ENCODE results near the gene SLC39A9. TPM values are rescaled to one million over a fixed set of nuclear protein-coding genes. Genes with fewer than 3 reads are reported as not detected.
"Not testable (repeated sequence)": the region's sequence is repeated elsewhere in the genome, so short reads cannot be mapped to it uniquely, and the experiment has no call there.

The SLC39A9 gene
- total and polyA plus RNA-seq, 4 donors: 28.7 to 140 (median 43.1) TPM

DNA sequence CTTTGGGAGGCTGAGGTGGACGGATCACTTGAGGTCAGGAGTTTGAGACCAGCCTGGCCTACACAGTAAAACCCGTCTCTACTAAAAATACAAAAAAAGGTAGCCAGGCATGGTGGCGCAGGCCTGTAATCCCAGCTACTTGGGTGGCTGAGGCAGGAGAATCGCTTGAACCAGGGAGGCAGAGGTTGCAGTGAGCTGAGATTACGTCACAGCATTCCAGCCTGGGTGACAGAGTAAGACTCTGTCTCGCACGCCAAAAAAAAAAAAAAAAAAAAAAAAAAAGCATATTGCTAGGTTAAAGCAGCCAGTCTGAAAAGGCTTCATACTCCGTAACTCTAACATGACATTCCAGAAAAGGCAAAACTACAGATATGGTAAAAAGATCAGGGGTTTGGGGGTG lies 7.1 kb upstream of the SLC39A9 start:
- H3K27me3 ChIP-seq (ENCODE audit: control insufficient read depth in 4 of 4, insufficient read depth in 4 of 4, low read length in 3 of 4); H3K27ac ChIP-seq (ENCODE audit: low read depth in 1 of 2, low read length in 2 of 2); H3K4me3 ChIP-seq (ENCODE audit: low read depth in 1 of 3, low read length in 3 of 3); H3K4me1 ChIP-seq (ENCODE audit: control insufficient read depth in 4 of 4, insufficient read depth in 4 of 4, low read length in 3 of 4); DNase-seq (ENCODE audit: low spot score); H3K9me3 ChIP-seq (ENCODE audit: control insufficient read depth in 4 of 4, low read length in 3 of 4); H3K9ac ChIP-seq (ENCODE audit: low read depth in 1 of 2, low read length in 2 of 2): not testable (repeated sequence)
- peaks cover 12 to 69% (median 47%) of the 10 kb centered on the region in 4 donors for H3K36me3 ChIP-seq (ENCODE audit: control insufficient read depth in 4 of 4, insufficient read depth in 3 of 4, low read depth in 1 of 4, low read length in 3 of 4)
- 87% methylated on average over 8 of the region's 8 CpGs for WGBS

DNA sequence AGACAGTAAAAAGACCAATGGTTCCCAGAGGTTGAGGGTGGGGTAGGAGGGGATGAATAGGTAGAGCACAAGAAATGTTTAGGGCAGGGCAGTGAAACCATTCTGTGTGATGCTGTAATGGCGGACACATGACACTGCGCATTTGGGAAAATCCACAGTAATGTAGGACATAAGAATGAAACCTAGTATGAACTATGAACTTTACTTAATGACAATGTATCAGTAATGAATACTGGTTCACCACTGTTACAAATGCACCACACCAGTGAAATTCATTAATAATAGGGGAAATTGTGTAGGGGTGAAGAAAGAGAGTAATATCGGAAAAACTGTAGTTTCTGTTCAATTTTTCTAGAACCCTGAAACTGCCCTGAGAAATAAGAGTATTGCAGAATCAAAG lies 6.0 kb upstream of the SLC39A9 start:
- H3K4me1 ChIP-seq (ENCODE audit: control insufficient read depth in 4 of 4, insufficient read depth in 4 of 4, low read length in 3 of 4): peaks cover 0 to 11% (median 8%) of the 10 kb centered on the region in 4 donors

GRCh38 chr14:69395929-69396328 lies 2.6 kb upstream of the SLC39A9 start:
- Histone ChIP-seq H3K36me3 (ENCODE audit: control insufficient read depth in 4 of 4, insufficient read depth in 3 of 4, low read depth in 1 of 4, low read length in 3 of 4) (peaks cover 9 to 45% (median 35%) of the 10 kb centered on the region in 4 donors), H3K9me3 (ENCODE audit: control insufficient read depth in 4 of 4, low read length in 3 of 4) (no peaks in the 10 kb centered on the region), H3K9ac (ENCODE audit: low read depth in 1 of 2, low read length in 2 of 2) (no peak overlapping the region), H3K4me1 (ENCODE audit: control insufficient read depth in 4 of 4, insufficient read depth in 4 of 4, low read length in 3 of 4) (peaks cover 3 to 33% (median 28%) of the 10 kb centered on the region in 4 donors), H3K27me3 (ENCODE audit: control insufficient read depth in 4 of 4, insufficient read depth in 4 of 4, low read length in 3 of 4) (no peaks in the 10 kb centered on the region), H3K27ac (ENCODE audit: low read depth in 1 of 2, low read length in 2 of 2) (no peak overlapping the region), H3K4me3 (ENCODE audit: low read depth in 1 of 3, low read length in 3 of 3) (no peak overlapping the region)
- WGBS: 90% methylated on average over 4 of the region's 4 CpGs
- no peak for DNase-seq (ENCODE audit: low spot score)
- no peak for TF ChIP-seq ZBTB33 (IDR thresholded peaks at IDR 0.05)
- no peak for TF ChIP-seq GABPA (IDR thresholded peaks at IDR 0.05 in 1 of 2, conservative IDR thresholded peaks at IDR 0.05 in 1 of 2)
- TF ChIP-seq RAD21 (IDR thresholded peaks at IDR 0.05): no peak
- TF ChIP-seq SP1 (IDR thresholded peaks at IDR 0.05): no peak
- no peak for TF ChIP-seq FOXA1 (IDR thresholded peaks at IDR 0.05)
- TF ChIP-seq NR2F2 (IDR thresholded peaks at IDR 0.05): no peak
- TF ChIP-seq HNF4G (IDR thresholded peaks at IDR 0.05): no peak
- no peak for TF ChIP-seq JUND (IDR thresholded peaks at IDR 0.05)
- no peak for TF ChIP-seq TAF1 (conservative IDR thresholded peaks at IDR 0.05)

More for the DNA sequence above, 6.0 kb upstream of the SLC39A9 start:
- H3K9me3 ChIP-seq (ENCODE audit: control insufficient read depth in 4 of 4, low read length in 3 of 4): no peaks in the 10 kb centered on the region
- no peak for TF ChIP-seq YY1 (IDR thresholded peaks at IDR 0.05)
- no peak for TF ChIP-seq FOXA1 (IDR thresholded peaks at IDR 0.05)
- no peak for TF ChIP-seq MAX (IDR thresholded peaks at IDR 0.05)
- no peak for TF ChIP-seq EGR1 (IDR thresholded peaks at IDR 0.05; ENCODE audit: low read depth in 2 of 2)
- no peak for TF ChIP-seq GABPA (IDR thresholded peaks at IDR 0.05 in 1 of 2, conservative IDR thresholded peaks at IDR 0.05 in 1 of 2)
- TF ChIP-seq HNF4G (IDR thresholded peaks at IDR 0.05): no peak
- TF ChIP-seq RXRA (IDR thresholded peaks at IDR 0.05): no peak
- TF ChIP-seq, protein P1, sequence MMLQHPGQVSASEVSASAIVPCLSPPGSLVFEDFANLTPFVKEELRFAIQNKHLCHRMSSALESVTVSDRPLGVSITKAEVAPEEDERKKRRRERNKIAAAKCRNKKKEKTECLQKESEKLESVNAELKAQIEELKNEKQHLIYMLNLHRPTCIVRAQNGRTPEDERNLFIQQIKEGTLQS (IDR thresholded peaks at IDR 0.05): no peak
- TF ChIP-seq, protein P2, sequence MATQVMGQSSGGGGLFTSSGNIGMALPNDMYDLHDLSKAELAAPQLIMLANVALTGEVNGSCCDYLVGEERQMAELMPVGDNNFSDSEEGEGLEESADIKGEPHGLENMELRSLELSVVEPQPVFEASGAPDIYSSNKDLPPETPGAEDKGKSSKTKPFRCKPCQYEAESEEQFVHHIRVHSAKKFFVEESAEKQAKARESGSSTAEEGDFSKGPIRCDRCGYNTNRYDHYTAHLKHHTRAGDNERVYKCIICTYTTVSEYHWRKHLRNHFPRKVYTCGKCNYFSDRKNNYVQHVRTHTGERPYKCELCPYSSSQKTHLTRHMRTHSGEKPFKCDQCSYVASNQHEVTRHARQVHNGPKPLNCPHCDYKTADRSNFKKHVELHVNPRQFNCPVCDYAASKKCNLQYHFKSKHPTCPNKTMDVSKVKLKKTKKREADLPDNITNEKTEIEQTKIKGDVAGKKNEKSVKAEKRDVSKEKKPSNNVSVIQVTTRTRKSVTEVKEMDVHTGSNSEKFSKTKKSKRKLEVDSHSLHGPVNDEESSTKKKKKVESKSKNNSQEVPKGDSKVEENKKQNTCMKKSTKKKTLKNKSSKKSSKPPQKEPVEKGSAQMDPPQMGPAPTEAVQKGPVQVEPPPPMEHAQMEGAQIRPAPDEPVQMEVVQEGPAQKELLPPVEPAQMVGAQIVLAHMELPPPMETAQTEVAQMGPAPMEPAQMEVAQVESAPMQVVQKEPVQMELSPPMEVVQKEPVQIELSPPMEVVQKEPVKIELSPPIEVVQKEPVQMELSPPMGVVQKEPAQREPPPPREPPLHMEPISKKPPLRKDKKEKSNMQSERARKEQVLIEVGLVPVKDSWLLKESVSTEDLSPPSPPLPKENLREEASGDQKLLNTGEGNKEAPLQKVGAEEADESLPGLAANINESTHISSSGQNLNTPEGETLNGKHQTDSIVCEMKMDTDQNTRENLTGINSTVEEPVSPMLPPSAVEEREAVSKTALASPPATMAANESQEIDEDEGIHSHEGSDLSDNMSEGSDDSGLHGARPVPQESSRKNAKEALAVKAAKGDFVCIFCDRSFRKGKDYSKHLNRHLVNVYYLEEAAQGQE (IDR thresholded peaks at IDR 0.05): no peak
- TF ChIP-seq RAD21 (IDR thresholded peaks at IDR 0.05): no peak
- TF ChIP-seq, protein P3, sequence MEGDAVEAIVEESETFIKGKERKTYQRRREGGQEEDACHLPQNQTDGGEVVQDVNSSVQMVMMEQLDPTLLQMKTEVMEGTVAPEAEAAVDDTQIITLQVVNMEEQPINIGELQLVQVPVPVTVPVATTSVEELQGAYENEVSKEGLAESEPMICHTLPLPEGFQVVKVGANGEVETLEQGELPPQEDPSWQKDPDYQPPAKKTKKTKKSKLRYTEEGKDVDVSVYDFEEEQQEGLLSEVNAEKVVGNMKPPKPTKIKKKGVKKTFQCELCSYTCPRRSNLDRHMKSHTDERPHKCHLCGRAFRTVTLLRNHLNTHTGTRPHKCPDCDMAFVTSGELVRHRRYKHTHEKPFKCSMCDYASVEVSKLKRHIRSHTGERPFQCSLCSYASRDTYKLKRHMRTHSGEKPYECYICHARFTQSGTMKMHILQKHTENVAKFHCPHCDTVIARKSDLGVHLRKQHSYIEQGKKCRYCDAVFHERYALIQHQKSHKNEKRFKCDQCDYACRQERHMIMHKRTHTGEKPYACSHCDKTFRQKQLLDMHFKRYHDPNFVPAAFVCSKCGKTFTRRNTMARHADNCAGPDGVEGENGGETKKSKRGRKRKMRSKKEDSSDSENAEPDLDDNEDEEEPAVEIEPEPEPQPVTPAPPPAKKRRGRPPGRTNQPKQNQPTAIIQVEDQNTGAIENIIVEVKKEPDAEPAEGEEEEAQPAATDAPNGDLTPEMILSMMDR (IDR thresholded peaks at IDR 0.05; ENCODE audit: low read depth, low read length, missing input control): no peak
- TF ChIP-seq FOXA2 (IDR thresholded peaks at IDR 0.05): no peak
- no peak for DNase-seq (ENCODE audit: low spot score)
- H3K27me3 ChIP-seq (ENCODE audit: control insufficient read depth in 4 of 4, insufficient read depth in 4 of 4, low read length in 3 of 4): no peaks in the 10 kb centered on the region
- H3K4me3 ChIP-seq (ENCODE audit: low read depth in 1 of 3, low read length in 3 of 3): no peak overlapping the region
- peaks cover 9 to 65% (median 44%) of the 10 kb centered on the region in 4 donors for H3K36me3 ChIP-seq (ENCODE audit: control insufficient read depth in 4 of 4, insufficient read depth in 3 of 4, low read depth in 1 of 4, low read length in 3 of 4)
- 89% methylated on average over 3 of the region's 3 CpGs for WGBS
- H3K9ac ChIP-seq (ENCODE audit: low read depth in 1 of 2, low read length in 2 of 2): no peak overlapping the region
- no peak overlapping the region for H3K27ac ChIP-seq (ENCODE audit: low read depth in 1 of 2, low read length in 2 of 2)

Data from liver (tissue), 9 donors.